B cell (primary cell): Measurements from ENCODE around the gene NUCB1.

Experiments
- CTCF ChIP-seq: fragments of 200-600 bp; IDR thresholded peaks from one replicate; pipeline ENCODE4 v1.8.0; 2022; ENCODE audit warnings: antibody characterized with exemption, mild to moderate bottlenecking
- EZH2 ChIP-seq: IDR thresholded peaks from 2 replicates; pipeline ENCODE4 v1.6.1; 2012; ENCODE audit warnings: borderline replicate concordance, low read depth, mild to moderate bottlenecking, moderate library complexity, low read length; ENCODE audit not compliant: insufficient read depth, poor library complexity, severe bottlenecking

GRCh38 chr19:48967346-48968178, 67.5 kb downstream of the NUCB1 start:
- no peak for TF ChIP-seq CTCF
- no peak for TF ChIP-seq EZH2
